DOHH2 (cell line): ENCODE measurements around the gene FOXP2.

ENCODE experiments used
- H3F3A ChIP-seq: fragments of 200-600 bp; sonication (generic), shearing (Covaris generic); 2 replicates; pipeline ENCODE4 v1.6.0; 2016; ENCODE audit warnings: antibody characterized with exemption, mild to moderate bottlenecking; ENCODE audit not compliant: control insufficient read depth, insufficient read depth
- H3K27ac ChIP-seq: fragments of 200-600 bp; sonication (generic); 2 replicates; pipeline ENCODE4 v1.5.1; 2014; ENCODE audit warnings: low read depth, mild to moderate bottlenecking, low read length, moderate library complexity
- H3K27me3 ChIP-seq: fragments of 200-600 bp; sonication (generic); 2 replicates; pipeline ENCODE4 v1.6.1; 2014; ENCODE audit warnings: mild to moderate bottlenecking, low read length, mixed read lengths; ENCODE audit not compliant: control insufficient read depth
- H3K36me3 ChIP-seq: fragments of 200-600 bp; sonication (generic); 2 replicates; pipeline ENCODE4 v1.6.1; 2014; ENCODE audit warnings: mild to moderate bottlenecking, low read length, moderate library complexity, mixed read lengths; ENCODE audit not compliant: control insufficient read depth
- H3K4me1 ChIP-seq: fragments of 200-600 bp; sonication (generic); 2 replicates; pipeline ENCODE4 v1.6.1; 2014; ENCODE audit warnings: mild to moderate bottlenecking, low read length, mixed read lengths; ENCODE audit not compliant: control insufficient read depth
- H3K4me2 ChIP-seq: fragments of 200-600 bp; sonication (generic); 2 replicates; pipeline ENCODE4 v1.6.0; 2014; ENCODE audit warnings: mild to moderate bottlenecking, low read length, moderate library complexity
- H3K4me3 ChIP-seq: fragments of 200-600 bp; sonication (generic); 2 replicates; pipeline ENCODE4 v1.5.1; 2014; ENCODE audit warnings: mild to moderate bottlenecking, low read length, mixed read lengths
- H3K79me2 ChIP-seq: fragments of 200-600 bp; sonication (generic); 2 replicates; pipeline ENCODE4 v1.6.1; 2014; ENCODE audit warnings: mild to moderate bottlenecking, low read length, mixed read lengths; ENCODE audit not compliant: control insufficient read depth
- H3K9me2 ChIP-seq: fragments of 200-600 bp; sonication (generic); replicated peaks from 2 replicates; pipeline ENCODE4 v1.6.1; 2014; ENCODE audit warnings: mild to moderate bottlenecking, low read length, mixed read lengths; ENCODE audit not compliant: control insufficient read depth
- H3K9me3 ChIP-seq: fragments of 200-600 bp; sonication (generic); 2 replicates; pipeline ENCODE4 v1.6.1; 2014; ENCODE audit warnings: antibody characterized with exemption, low read length, mixed read lengths; ENCODE audit not compliant: control insufficient read depth, insufficient read depth
- H4K20me1 ChIP-seq: fragments of 200-600 bp; sonication (generic); 2 replicates; pipeline ENCODE4 v1.6.0; 2014; ENCODE audit warnings: low read depth, mild to moderate bottlenecking, antibody characterized with exemption, low read length, moderate library complexity; ENCODE audit not compliant: control insufficient read depth, insufficient read depth
- EZH2phosphoT487 ChIP-seq: fragments of 200-600 bp; sonication (generic); IDR thresholded peaks from 2 replicates; pipeline ENCODE4 v1.6.1; 2017; ENCODE audit warnings: borderline replicate concordance, mild to moderate bottlenecking, antibody characterized with exemption, low read length, moderate library complexity, mixed read lengths
- TF ChIP-seq, protein P1 (sequence below): fragments of 200-600 bp; sonication (generic); IDR thresholded peaks from one replicate; pipeline ENCODE4 v1.5.1; 2014; ENCODE audit warnings: antibody characterized with exemption, mild to moderate bottlenecking, low read depth, low read length; ENCODE audit not compliant: poor library complexity, severe bottlenecking

The FOXP2 gene

DNA sequence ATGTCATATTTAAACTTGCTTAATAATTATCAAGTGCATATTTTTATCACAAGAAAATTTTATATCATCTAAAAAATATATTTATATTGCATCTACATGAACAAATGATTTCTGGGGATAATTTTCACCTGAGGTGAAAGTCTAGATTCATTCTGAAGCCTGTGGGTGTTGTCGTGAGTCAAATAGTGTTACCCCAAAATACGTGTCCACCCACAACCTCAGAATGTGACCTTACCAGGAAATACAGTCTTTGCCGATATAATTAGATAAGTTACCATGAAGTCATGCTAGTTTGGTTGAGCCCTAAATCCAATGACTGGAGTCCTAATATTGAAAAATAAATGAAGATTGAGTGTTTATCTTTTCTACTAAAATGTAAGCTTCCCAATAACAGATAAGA, 304.2 kb downstream of the FOXP2 start:
- TF ChIP-seq, protein P1, sequence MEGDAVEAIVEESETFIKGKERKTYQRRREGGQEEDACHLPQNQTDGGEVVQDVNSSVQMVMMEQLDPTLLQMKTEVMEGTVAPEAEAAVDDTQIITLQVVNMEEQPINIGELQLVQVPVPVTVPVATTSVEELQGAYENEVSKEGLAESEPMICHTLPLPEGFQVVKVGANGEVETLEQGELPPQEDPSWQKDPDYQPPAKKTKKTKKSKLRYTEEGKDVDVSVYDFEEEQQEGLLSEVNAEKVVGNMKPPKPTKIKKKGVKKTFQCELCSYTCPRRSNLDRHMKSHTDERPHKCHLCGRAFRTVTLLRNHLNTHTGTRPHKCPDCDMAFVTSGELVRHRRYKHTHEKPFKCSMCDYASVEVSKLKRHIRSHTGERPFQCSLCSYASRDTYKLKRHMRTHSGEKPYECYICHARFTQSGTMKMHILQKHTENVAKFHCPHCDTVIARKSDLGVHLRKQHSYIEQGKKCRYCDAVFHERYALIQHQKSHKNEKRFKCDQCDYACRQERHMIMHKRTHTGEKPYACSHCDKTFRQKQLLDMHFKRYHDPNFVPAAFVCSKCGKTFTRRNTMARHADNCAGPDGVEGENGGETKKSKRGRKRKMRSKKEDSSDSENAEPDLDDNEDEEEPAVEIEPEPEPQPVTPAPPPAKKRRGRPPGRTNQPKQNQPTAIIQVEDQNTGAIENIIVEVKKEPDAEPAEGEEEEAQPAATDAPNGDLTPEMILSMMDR: no peak
- TF ChIP-seq EZH2phosphoT487: no peak
- Histone ChIP-seq H4K20me1 (no peaks in the 10 kb centered on the region), H3F3A (no peaks in the 10 kb centered on the region), H3K4me3 (no peak overlapping the region), H3K79me2 (no peaks in the 10 kb centered on the region), H3K9me3 (no peaks in the 10 kb centered on the region), H3K9me2 (no peaks in the 10 kb centered on the region), H3K4me1 (no peaks in the 10 kb centered on the region), H3K4me2 (no peak overlapping the region), H3K36me3 (no peaks in the 10 kb centered on the region), H3K27me3 (peaks cover 4% of the 10 kb centered on the region; the same call in 1 of the 2 replicates), H3K27ac (no peak overlapping the region)

GRCh38 chr7:114720725-114721124, 306.1 kb downstream of the FOXP2 start:
- H3K4me3 ChIP-seq: no peak overlapping the region
- no peaks in the 10 kb centered on the region for H3F3A ChIP-seq

DNA sequence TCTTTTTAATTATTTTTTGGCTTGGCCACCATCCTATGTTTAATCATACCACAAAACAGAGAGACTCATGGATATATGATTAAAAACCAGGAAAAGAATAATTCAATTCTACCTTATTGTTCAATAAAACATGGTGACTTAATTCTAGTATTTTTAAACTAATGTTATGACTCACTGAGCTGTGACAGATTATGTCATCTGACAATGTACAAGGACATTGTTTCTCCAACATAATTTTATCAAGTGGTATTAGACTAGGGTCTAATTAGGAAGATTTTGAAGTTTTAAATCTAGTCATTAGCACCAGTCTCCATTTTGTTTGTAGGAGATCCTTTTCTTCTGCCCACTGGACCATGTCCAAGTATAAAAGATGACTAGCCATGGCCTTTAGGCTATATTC, 307.9 kb downstream of the FOXP2 start:
- no peaks in the 10 kb centered on the region for H3K4me1 ChIP-seq
- H3F3A ChIP-seq: no peaks in the 10 kb centered on the region
- no peaks in the 10 kb centered on the region for H3K36me3 ChIP-seq
- H3K9me3 ChIP-seq: no peaks in the 10 kb centered on the region
- TF ChIP-seq, protein P1: no peak
- no peak for TF ChIP-seq EZH2phosphoT487
- H3K4me3 ChIP-seq: no peak overlapping the region
- no peak overlapping the region for H3K4me2 ChIP-seq
- no peaks in the 10 kb centered on the region for H3K79me2 ChIP-seq
- H3K27ac ChIP-seq: no peak overlapping the region
- H3K9me2 ChIP-seq: no peaks in the 10 kb centered on the region
- no peaks in the 10 kb centered on the region for H4K20me1 ChIP-seq
- peaks cover 4% of the 10 kb centered on the region; the same call in 1 of the 2 replicates for H3K27me3 ChIP-seq

More at GRCh38 chr7:114720725-114721124, 306.1 kb downstream of the FOXP2 start:
- H3K4me1 ChIP-seq: no peaks in the 10 kb centered on the region
- no peaks in the 10 kb centered on the region for H4K20me1 ChIP-seq
- no peaks in the 10 kb centered on the region for H3K9me3 ChIP-seq
- H3K27ac ChIP-seq: no peak overlapping the region
- no peak for TF ChIP-seq EZH2phosphoT487
- TF ChIP-seq, protein P1: no peak
- no peaks in the 10 kb centered on the region for H3K79me2 ChIP-seq
- no peaks in the 10 kb centered on the region for H3K9me2 ChIP-seq
- H3K27me3 ChIP-seq: peaks cover 4% of the 10 kb centered on the region; the same call in 1 of the 2 replicates
- H3K4me2 ChIP-seq: no peak overlapping the region
- no peaks in the 10 kb centered on the region for H3K36me3 ChIP-seq
